HFF-Myc (cell line): ENCODE measurements around the gene SLC26A1.
A peak's percentile ranks its signal among the peaks of the same experiment; 100 is the strongest.

ENCODE experiments used
- DNase-seq: peaks from one replicate; pipeline ENCODE4 v3.0.0-alpha.2; 2011; ENCODE audit warnings: low read depth; ENCODE audit errors: extremely low read depth
- H3K4me3 ChIP-seq: replicated peaks from 2 replicates; pipeline ENCODE4 v1.5.1; 2011; ENCODE audit warnings: low read depth, mild to moderate bottlenecking, control low read depth, low read length
- CTCF ChIP-seq: IDR thresholded peaks from 2 replicates; pipeline ENCODE4 v1.5.1; 2012; ENCODE audit warnings: mild to moderate bottlenecking, low read depth, low read length, control low read depth; ENCODE audit errors: missing control alignments

Gene SLC26A1

GRCh38 chr4:1013225-1014073 is 20.2 kb upstream of the SLC26A1 start:
- no peak overlapping the region for H3K4me3 ChIP-seq
- no peak for TF ChIP-seq CTCF

DNA sequence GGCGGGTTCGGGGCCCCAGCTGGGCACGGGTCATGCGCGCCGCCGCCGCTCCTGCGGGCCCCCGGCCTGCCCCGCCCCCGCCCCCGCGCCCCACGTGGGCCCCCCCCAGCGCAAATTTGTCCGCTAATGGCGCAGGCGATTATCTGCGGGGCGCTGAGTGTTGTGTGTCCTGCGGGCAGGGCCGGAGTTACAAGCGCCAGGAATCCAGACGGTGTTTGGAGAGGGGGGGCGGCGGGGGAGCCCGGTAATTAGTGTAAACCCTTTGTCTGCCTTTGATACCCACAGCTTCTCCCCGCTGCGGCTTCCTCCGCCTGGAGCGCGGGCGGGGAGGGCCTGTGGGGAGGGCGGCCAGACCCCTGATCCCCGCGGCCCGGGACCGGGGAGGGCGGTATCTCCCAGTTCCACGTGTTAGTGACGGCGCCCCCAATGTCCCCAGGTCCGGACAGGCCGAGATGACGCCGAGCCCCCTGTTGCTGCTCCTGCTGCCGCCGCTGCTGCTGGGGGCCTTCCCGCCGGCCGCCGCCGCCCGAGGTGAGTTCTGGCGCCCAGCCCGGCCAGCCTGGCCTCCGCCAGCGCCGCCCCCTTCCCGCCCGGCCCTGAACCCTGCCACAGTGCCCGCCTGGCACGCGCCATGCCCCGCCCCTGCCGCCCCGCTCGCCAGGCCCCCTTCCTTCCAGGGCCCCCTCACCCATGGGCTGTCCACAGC is 19.0 kb upstream of the SLC26A1 start:
- no peak for TF ChIP-seq CTCF
- peak overlapping the region; percentile 60 for H3K4me3 ChIP-seq
- DNase-seq, result no peak

More at GRCh38 chr4:1013225-1014073, 20.2 kb upstream of the SLC26A1 start:
- DNase-seq, result no peak

DNA sequence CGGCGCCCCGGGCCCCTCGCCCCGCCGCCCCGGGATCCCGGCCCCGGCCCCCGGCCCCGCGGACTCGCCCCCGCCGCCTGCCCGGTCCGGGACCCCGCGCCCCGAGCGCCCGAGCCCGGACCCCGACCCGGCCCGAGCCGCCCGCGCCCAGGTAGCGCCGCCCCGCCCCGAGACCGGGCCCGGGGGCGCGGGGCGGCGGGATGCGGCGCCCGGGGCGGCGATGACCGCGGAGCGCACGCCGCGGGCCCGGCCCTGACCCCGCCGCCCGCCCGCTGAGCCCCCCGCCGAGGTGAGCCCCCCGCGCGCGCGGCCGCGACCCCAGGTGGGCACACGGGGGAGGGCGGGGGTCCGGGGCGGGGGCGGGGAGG is 18.4 kb upstream of the SLC26A1 start:
- TF ChIP-seq CTCF, result no peak
- no peak for DNase-seq
- no peak overlapping the region; the same call in 1 of the 2 replicates for H3K4me3 ChIP-seq

- no peak for TF ChIP-seq CTCF
- peak; percentile 36 for DNase-seq
- H3K4me3 ChIP-seq, result peak within 1 kb of the TSS; percentile 60
Measured at GRCh38 chr4:1011022-1011665, 17.9 kb upstream of the SLC26A1 start, which contains the start of gene FGFRL1. FGFRL1 (plus strand) TSS chr4:1011626; CDS start chr4:1012486, 860 bp downstream.

- H3K4me3 ChIP-seq, result peak overlapping the region; percentile 37
- no peak for DNase-seq
- no peak for TF ChIP-seq CTCF
Measured at GRCh38 chr4:1010395-1011021, 17.3 kb upstream of the SLC26A1 start.
